GM10248 (cell line): Measurements from ENCODE around the gene NUP93.

ENCODE experiments used
- CTCF ChIA-PET: fragments of 300-600 bp; sonication (Branson Sonifier 250); formaldehyde crosslinking; extraction: SDS; loops from one replicate; lab custom pipeline; 2021; ENCODE audit warnings: antibody characterized with exemption; lab: Yijun Ruan, JAX
- POLR2A ChIA-PET: fragments of 350-650 bp; sonication (Branson Sonifier 250); formaldehyde crosslinking; extraction: SDS; loops from one replicate; lab custom pipeline; 2020; ENCODE audit warnings: antibody characterized with exemption; lab: Yijun Ruan, JAX
- DNase-seq: peaks from one replicate; pipeline ENCODE4 v3.0.0; 2012; ENCODE audit errors: extremely low spot score
- TF ChIP-seq, protein P1 (sequence below): IDR thresholded peaks from 2 replicates; pipeline ENCODE4 v1.5.1; 2012; ENCODE audit warnings: mild to moderate bottlenecking, low read depth; ENCODE audit errors: extremely low read depth, missing control alignments, control extremely low read depth

The NUP93 gene

DNA sequence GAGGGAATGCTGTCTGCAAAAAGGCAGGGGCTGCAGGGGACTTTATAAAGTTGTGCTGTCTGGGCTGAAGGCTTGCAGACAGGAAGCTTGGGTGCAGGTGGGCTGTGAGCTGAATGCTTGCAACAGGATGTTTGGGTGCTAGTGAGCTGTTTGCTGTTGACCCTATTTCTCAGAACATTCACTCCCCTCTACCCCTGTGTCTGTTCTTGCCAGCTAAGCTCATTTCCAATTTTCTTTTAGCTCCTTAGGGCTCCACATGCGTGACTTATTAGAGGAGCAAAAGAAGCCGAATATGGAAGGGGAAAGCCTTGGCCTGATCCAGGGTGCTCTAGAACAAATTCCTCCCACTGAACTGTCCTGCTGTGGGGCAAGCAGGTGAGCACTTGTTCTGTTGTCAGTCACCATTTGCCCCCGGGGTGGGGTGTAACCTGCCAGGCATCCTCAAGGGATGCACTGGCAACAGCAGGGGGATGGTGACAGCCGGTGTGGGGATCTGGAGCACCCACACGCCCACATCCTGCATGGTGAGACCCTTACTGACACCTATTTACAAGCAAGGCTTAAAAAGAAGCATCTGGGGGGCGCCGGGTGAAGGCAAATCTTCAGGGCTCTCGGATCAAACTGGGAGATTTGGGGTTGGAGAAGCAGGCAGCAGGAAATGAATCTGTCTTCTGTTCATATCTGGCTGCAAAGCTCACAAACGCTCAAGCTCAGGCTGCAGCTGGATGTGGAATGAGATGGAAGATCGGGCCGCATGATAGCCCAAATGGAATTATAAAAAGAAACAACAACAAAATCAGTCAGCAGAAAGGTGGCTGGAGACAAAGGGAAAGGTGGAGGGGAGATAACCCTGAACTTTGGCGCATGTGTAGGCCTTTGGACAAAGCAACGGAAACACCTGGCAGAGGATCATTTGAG lies 21.1 kb upstream of the NUP93 start:
- CTCF ChIA-PET = interaction anchor here (0.9 to 2.8 kb wide), 4 partner anchors 13 to 194 kb away, joined by 3 to 10 read pairs (median 4); no protein-coding TSS in a partner anchor
- TF ChIP-seq, protein P1, sequence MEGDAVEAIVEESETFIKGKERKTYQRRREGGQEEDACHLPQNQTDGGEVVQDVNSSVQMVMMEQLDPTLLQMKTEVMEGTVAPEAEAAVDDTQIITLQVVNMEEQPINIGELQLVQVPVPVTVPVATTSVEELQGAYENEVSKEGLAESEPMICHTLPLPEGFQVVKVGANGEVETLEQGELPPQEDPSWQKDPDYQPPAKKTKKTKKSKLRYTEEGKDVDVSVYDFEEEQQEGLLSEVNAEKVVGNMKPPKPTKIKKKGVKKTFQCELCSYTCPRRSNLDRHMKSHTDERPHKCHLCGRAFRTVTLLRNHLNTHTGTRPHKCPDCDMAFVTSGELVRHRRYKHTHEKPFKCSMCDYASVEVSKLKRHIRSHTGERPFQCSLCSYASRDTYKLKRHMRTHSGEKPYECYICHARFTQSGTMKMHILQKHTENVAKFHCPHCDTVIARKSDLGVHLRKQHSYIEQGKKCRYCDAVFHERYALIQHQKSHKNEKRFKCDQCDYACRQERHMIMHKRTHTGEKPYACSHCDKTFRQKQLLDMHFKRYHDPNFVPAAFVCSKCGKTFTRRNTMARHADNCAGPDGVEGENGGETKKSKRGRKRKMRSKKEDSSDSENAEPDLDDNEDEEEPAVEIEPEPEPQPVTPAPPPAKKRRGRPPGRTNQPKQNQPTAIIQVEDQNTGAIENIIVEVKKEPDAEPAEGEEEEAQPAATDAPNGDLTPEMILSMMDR = no peak
- POLR2A ChIA-PET = no interaction called here
- no peak for DNase-seq

DNA sequence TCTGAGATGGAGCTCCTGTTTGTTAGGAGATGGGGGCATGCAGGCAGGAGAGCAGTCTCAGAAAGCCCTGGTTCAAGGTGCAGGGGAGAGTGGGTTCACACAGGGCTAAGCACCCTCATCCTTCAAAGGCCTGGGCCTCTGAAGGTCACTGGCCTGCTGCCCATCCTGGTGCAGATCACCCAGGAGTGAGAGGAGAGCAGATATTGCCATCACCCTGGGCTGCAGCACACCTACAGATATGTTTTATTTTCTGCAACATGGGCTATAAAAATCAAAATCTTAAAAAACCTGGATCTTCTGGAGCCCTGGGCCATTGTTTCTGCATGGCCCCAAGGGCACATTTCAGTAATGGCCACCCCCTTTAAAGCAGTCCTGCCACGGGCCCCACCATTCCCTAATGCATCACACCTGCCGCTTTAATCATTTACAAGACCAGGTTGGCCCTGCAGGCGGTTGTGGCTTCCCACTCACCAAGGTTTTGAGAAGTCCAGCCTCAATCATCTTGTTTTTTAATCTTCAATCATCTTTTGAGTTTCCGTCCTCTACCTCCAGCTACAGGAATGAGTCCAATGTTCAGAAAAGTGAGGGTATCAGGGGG lies 20.4 kb upstream of the NUP93 start:
- POLR2A ChIA-PET = interaction anchor here (0.5 kb wide), 1 partner anchor 26 kb away, joined by 4 read pairs; no protein-coding TSS in a partner anchor
- TF ChIP-seq, protein P1 = no peak
- no peak for DNase-seq
- CTCF ChIA-PET = interaction anchor here (1.1 to 1.3 kb wide), 3 partner anchors 39 to 195 kb away, joined by 3 to 5 read pairs (median 3); no protein-coding TSS in a partner anchor

DNA sequence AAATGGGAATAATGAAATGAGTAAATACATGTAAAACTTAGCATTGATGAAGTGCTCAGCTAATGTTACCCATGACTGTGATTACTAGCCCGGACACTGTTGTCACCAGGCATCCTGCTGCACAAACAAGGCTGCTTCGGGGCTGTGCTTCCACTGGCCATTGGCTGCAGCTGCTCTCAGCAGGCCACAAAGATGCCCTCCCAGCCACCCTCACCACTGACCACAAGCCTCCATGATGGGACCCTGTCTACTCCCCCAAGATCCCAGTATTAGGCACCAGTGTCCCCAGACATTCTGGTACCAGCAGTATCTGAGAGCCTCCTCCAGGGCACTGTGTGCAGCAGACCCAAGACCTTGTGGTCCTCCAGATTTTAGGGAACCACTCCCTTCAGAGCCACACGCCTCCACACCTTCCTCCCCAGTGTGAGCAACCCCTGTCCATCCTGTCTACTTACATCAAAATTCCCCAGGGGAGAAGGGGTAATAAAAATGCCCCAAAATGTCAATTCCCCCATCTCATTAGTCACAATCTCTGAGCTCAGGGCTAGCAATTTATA lies 19.7 kb upstream of the NUP93 start:
- CTCF ChIA-PET = interaction anchor here (1.3 kb wide), 3 partner anchors 8 to 134 kb away, joined by 3 to 6 read pairs (median 5); no protein-coding TSS in a partner anchor
- no peak for DNase-seq
- POLR2A ChIA-PET = interaction anchor here (0.5 kb wide), 1 partner anchor 25 kb away, joined by 4 read pairs; no protein-coding TSS in a partner anchor
- TF ChIP-seq, protein P1 = no peak

DNA sequence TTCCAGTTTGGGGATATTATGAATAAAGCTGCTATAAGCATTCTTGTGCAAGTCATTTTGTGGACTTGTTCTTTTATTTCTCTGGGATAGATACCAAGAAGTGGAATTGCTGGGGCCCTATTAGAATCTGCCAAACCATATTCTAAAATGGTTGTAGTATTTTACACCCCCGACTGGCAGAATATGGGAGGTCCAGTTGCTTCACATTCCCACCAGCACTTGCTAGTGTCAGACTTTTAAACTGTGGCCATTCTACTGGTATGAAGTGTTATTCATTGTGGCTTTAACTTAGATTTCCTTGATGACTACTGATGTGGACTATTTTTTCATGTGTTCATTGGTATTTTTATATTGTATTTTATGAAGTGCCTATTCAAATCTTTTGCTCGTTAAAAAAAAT lies 18.1 kb upstream of the NUP93 start:
- ChIA-PET POLR2A (no interaction called here), CTCF (interaction anchor here (1.0 kb wide), 1 partner anchor 108 kb away, joined by 3 read pairs; no protein-coding TSS in a partner anchor)
- TF ChIP-seq, protein P1 = no peak
- DNase-seq = no peak

GRCh38 chr16:56713794-56714193 lies 16.1 kb upstream of the NUP93 start:
- POLR2A ChIA-PET = no interaction called here
- CTCF ChIA-PET = no interaction called here
- TF ChIP-seq, protein P1 = no peak
- DNase-seq = no peak

DNA sequence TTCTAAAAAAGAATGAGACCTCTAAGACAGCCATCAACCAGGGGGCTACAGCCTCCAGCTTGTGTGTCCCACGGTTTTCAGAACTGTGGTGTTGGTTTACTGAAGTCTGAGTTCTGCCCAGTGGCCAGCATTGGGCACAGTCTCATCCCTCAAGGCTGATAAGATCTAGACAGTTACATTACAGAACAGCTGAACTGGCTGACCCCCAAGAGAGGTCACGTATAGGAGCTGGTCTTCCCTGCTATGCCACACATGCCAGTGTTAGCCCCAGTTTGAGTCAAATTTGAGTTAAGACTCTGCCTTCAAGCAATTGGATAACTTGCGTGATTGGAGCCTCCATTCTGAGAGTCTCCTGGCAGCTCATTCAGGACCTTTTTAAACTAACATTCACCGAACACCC lies 14.8 kb upstream of the NUP93 start:
- CTCF ChIA-PET = interaction anchor here (5.8 kb wide), 1 partner anchor 13 kb away, joined by 42 read pairs; no protein-coding TSS in a partner anchor
- POLR2A ChIA-PET = no interaction called here

More for the DNA sequence above, 14.8 kb upstream of the NUP93 start:
- TF ChIP-seq, protein P1 = no peak
- DNase-seq = no peak
